Mammary epithelial cell (primary cell): ENCODE data around the gene MAN2B2.

Experiments used
- CTCF ChIP-seq, 2 donors: IDR thresholded peaks in 1 of 2; conservative IDR thresholded peaks in 1 of 2; 2 replicates each; pipeline ENCODE4 v1.5.1; 2011 to 2012; ENCODE audit warnings: inconsistent platforms in 2 of 2, low read length in 2 of 2, mild to moderate bottlenecking in 2 of 2, control low read depth in 1 of 2, low read depth in 1 of 2; ENCODE audit not compliant: insufficient read depth in 1 of 2; ENCODE audit errors: extremely low read depth in 1 of 2
- EZH2 ChIP-seq: IDR thresholded peaks from 2 replicates; pipeline ENCODE4 v1.6.1; 2012; ENCODE audit warnings: low read length, inconsistent platforms, borderline replicate concordance

- TF ChIP-seq CTCF (conservative IDR thresholded peaks at IDR 0.05 in 1 of 2, IDR thresholded peaks at IDR 0.05 in 1 of 2; ENCODE audit: extremely low read depth in 1 of 2, insufficient read depth in 1 of 2, low read depth in 1 of 2, low read length in 2 of 2) (no peak), EZH2 (no peak)
These were observed 35.8 kb upstream of the MAN2B2 start for GRCh38 chr4:6539009-6539764.
